CD4-positive, alpha-beta T cell treated with Interferon alpha-2 for 1 hour (primary cell): ENCODE results near the gene GAREM1.
"Not testable (repeated sequence)": the region's sequence is repeated elsewhere in the genome, so short reads cannot be mapped to it uniquely, and the experiment has no call there.

Experiments
- DNase-seq, 2 donors: peaks; one replicate each; pipeline ENCODE4 v3.0.0-alpha.2; 2020 to 2022

The GAREM1 gene

DNA sequence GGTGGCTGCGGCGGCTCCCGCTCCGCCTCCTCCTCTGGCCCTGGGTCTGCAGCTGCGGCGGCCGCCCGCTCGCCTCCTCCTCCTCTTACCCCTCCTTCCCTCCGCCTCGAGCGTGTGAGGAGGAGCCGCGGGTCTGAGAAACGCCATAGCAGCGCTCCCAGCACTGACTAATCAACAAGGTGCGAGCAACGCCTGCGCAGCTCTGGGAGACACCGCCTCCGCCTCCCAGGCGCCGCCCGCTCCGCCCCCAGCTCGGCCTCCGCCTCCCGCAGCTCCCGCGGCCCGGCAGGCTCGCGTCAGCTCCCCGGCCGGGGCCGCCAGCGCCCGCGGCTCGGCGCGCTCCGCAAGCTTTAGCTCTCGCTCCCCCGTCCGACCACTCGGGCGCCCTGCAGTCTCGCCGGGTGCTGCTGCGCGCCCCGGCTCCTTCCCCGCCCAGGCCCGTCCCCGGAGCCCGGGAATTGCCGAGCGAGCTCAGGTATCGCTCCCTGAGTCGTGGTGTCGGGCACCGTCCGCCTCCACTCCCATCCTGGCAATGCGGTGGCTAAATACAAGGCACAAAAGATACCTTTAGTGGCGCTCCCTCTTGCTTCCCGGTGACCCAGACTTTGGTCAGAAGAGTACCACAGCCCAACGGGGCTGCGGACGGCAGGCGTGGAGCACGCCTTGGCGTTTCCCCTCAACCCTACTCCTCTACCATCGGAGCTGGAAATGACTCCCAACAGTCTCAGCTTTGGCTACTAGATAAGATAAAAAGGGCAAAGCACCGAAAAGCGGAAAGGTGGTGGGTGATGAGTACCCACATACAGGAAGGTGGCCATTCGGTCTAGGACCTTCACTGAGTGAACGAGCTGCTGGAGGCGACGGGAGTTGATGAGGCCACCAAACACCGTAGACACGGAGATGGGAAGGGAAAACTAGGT is at the start of gene GAREM1:
TSS of gene GAREM1 (minus strand) at position 169 of the 920 bp plus-strand sequence. CDS start 454 bp downstream, outside the sequence.
- DNase-seq: peak; percentile 78 to 80

DNA sequence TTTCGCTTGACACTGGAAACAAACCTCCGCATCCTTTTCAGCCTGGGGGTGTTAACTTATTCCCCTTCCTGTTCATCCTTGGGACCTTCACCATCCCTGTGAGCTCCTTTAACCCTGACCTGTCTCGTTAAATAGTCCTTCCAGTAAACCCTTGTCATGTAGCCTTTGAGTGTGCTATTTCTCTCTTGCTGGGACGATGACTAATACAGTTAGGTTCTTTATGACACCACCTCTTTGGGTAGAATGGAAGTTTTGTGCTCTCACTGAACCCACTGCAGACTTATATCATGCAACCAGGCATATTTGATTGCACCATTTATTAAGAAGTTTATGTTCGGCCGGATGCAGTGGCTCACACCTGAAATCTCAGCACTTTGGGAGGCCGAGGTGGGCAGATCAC is 40.5 kb upstream of the GAREM1 start:
- no peak for DNase-seq

DNA sequence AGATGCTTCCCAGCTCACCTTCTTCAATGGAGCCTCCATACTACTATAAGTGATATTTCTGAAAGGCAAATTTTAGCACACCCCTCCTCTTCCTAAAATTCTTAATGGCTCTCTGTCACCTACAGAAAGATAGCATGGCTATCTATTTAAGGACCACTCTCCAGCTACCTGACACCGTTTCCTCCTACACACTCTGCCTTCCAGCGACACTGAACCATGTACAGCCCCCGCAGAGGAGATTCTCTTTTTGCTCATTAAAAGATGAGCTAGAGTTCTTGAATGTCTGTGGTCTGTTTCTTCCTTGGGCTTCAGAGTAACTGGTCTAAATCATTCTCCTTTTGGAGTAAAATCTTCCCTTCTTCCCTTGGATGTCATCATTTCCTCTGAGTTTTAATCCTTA is 38.4 kb upstream of the GAREM1 start:
- DNase-seq: no peak

DNA sequence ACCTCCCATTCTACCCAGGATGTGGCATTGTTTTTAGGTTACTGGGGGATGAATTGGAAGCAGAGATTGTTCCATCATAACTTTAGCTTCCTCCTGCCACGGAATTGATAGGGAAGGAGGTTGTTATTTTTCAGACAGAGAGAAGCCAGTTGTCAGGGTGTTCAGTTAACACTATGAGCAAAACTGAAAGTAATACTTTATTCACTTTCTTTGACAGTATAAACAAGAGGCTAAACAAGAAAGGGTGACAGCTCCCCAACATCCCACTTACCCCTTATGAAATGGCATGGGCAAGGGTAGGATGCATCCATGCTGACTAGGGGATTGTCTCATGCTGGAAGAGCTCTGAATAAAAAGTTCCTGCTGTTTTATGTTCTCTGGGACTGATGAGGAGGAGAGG is 36.4 kb upstream of the GAREM1 start:
- DNase-seq: no peak

DNA sequence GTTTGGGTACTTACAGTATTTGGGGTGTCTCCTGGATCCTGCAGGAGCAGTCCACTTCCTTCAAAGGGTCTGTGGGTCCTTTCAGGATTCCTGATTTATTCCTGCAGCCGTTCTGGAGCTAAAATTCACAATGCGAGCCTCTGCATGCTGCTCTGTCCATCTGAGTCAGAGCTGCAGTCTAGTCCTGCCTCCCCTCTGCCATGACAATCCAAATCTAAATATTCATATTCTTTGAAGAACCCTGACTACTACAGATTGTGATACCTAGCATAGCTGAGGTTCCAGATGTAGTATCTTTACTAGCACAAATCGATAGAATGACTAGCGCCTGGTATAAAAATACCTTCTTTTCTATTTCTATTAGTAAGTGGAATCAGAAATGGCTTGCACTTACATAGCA is 31.3 kb upstream of the GAREM1 start:
- no peak for DNase-seq

DNA sequence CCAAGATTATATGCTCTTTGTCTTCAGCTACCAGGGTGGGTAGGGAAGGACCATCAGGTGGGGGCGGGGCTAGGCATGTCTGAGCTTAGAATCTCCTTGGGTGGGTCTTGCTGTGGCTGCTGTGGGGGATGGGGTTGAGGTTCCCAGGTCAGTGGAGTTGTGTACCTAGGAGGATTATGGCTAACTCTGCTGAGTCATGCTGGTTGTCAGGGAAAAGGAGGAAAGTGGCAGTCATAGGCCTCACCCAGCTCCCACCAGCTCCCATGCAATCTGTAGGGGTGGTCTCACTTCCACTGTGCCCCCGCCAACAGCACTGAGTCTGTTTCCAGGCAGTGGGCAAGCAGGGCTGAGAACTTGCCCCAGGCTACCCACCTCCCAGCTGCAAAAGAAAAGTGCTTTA is 30.6 kb upstream of the GAREM1 start:
- not testable (repeated sequence) for DNase-seq

DNA sequence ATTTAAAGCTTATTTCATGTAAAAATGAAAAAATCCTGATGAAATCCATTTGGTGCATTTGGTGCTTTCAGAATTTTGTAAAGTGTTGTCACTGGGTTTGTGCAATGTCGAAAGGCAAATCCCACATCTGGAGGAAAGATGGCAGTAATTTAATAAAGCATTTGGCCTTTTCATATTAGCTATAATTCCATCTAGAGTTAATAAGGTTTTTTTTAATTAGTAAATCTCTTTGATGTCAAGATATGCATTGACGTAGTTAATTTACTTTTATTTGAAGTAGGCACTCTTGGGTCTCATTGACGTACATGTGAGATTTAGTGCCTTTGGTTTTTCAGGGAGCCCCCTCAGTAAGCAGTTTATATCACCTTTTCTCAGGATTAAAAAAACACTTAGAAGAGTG is 12.3 kb upstream of the GAREM1 start:
- DNase-seq: no peak

DNA sequence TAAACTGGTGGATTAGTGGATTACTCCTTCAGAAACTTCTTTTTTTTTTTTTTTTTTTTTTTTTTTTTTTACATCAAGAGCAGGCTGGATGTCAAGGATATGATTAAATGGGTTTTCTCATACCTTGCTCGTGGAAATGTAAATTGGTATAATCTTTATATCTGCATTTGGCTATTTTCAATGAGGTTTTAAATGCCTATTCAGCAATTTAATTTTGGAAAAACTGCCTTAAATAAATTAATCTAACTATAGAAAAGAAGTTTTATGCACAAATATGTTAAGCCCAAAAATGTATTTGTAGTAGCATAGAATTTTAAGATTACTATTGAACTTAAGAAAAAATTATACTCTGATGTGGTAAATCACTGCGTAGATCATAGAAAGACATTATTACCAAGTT is 11.4 kb upstream of the GAREM1 start:
- no peak for DNase-seq

DNA sequence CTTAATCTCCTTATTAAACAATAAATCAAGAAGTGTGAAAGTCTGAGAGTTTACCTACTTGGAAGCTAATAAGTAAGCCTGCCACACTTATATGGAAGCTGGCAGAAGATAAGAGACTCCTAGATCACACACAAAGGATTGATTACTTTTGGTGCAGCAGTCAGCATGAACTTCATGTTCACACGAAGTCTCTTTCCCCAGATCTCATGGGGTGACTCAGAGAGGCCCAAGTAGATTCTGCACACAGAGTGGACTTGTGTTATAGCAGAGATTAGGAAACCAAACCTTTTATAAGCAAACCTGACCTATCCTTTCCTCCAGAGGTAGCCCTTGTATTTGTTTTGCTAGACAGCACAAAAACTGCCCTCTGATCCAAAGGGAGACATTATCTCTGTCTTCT is 9.9 kb upstream of the GAREM1 start:
- DNase-seq: no peak

DNA sequence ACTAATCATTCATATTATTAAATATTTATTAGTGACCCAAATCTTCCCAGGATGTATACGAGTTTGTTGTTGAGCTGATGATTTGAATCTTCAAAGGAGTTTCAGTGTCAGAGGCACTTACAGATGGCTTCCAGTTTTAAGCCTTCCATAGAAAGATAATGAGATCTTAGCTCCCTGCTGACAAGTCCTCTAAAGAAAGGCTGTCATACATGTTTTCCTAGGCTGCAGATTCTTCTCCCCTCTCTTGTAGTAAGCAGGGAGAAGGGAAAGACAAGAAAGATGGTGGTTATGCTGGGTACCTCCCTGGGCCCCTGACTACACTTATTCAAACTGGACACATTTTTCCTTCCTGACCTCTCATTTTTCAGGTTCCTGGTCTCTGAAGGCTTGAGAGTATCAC is 8.1 kb upstream of the GAREM1 start:
- no peak for DNase-seq

DNA sequence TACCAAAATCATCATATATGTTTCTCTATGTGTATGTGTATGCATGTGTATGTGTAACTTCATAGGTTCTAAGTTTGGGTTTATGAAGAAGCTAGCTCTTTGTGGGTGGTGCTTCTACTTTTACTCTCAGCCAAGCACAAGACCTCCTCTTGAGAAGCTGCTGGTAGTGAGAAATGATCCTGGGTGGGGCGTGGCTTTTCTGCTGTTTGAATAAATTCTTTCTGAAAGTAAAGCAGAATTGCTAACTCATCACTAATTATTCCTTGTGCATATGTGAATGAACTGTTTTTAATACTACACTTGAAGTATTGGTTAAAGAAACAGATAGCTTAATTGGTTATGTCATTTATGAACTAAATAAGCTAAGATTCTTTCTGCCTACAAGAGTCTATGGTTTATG is 7.6 kb upstream of the GAREM1 start:
- no peak for DNase-seq

DNA sequence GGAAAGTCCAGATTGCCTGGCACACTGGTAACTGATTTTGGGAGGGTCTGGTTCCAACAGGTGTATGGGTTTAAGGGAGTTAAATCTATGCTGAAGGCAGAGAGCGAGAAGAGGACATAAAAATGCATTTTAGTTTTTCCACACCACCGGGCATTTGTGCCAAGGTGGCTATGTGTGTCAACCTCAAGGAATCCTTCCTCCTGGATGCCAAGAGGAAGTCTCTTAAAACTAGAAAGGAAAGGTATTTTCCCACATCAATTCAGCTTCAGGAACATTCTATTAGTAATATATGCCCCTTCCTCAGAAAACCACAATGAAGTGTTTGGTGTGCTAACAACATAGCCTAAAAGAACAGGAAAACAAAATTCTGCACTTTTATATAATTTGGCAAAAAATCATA is 5.4 kb upstream of the GAREM1 start:
- no peak for DNase-seq

DNA sequence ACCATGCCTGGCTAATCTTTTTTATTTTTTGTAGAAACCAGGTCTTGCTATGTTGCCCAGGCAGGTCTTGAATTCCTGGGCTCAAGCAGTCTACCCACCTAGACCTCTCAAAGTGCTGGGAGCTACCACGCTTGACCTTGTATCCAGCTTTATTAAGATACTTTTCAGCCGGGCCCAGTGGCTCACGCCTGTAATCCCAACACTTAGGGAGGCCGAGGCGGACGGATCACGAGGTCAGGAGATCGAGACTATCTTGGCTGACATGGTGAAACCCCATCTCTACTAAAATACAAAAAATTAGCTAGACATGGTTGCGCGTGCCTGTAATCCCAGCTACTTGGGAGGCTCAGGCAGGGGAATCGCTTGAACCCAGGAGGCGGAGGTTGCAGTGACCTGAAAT is 4.4 kb upstream of the GAREM1 start:
- not testable (repeated sequence) for DNase-seq

DNA sequence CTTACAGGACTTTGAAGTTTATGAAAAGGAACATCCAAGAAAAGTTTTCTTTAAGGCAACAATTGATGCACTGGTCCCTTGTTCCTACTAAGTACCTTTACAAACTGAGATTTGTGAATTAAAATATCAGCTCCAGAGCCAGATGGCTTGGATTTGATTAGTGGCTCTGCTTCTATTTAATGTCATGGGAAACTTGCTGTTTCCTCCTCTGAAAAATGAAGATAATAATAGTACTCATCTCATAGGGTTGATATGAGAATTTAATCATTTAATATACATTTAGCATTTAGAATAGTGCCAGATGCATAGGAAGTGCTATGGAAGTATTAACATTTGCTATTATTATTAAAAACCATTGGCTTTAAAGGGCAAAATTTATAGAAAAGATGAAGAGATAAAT is 2.6 kb upstream of the GAREM1 start:
- no peak for DNase-seq

DNA sequence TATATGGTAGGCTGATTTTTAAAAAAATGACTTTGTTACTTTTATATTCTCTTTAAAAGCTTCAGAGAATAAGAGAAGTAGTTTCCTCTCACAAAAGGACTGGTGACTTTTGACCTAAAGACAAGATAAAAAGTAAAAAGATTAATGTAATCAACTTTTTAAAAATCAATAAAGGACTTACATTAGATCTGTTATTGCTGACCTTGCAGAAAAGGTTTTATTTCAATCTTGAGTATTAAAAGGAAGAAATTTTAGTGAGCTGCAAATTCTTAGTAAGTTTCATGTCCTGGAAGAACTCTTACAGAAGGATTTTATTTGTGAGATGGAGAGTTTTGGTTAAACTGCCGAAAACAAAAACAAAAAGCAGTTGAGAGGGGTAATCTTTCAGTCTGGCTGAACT is 2.2 kb upstream of the GAREM1 start:
- no peak for DNase-seq

DNA sequence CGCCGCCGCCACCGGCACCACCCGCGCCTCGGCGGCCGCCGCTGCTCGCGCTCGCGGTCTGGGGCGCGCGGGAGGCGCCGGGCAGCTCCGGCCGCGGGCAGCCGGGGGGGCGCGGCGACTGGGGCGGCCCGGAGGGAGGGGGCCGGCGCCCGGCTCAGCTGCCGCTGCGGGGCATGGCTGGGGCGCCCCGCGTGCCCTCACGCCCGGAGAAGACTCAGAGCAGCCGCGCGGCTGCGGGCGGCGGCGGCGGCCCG is 295 bp downstream of the GAREM1 start:
- no peak for DNase-seq

DNA sequence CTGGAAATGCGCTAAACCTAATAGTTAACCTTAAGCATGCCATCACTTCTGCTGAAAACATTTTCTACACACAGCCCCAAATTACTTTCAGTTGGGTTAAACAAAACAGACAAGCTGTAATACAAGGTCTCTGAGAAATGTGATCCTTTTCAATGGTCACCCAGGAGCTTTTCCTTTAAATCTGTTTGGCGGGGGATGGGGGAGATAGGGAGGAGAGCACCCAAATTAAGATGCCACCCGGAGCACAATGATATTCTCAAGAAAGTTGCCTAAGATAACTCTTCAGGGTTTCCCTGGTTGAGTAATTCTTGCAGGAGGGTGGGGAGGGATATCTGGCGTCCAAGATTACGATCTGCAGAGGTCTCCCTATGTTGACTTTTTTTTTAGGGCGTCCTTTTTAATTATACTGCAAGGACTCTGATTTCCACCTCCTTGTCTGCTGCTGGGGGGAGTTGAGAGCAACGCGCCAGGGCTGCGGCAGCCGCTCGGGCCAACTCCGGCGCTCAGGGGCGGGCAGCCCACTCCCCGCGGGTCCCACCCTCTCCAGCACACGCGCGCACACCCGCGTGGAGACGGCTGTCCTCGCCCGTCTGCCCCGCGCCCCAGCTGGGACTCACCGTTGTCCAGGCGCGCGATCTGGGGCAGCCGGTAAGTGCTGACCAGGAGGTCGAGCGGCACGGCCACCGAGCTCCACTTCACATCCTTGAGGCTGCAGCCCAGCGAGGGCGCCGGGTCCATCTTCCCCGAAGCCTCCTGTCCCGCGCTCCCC is 807 bp downstream of the GAREM1 start:
- DNase-seq: no peak

DNA sequence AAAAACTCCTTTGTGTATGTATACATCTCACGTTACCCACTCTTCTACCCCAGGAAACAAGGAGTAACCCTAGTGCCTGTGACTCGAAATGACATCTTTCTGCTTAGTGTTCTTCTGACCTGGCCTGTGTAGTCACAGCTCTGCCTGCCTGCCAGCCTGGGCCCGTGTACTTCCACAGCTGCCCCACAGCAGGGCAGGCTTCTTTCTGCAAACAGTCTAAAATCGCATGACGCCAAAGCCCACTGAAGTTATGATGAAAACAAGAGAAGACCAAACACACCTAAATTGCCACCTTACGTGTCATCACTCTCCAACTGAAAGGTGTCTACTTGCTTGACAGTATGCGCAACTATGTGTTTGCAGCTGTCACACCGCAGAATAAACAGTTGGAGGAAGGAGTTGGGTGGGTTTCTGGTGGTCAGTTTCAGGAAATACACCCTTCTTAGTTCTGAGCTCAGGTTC is 1.5 kb downstream of the GAREM1 start:
- peak in 1 of 2 donors; percentile 6 for DNase-seq

DNA sequence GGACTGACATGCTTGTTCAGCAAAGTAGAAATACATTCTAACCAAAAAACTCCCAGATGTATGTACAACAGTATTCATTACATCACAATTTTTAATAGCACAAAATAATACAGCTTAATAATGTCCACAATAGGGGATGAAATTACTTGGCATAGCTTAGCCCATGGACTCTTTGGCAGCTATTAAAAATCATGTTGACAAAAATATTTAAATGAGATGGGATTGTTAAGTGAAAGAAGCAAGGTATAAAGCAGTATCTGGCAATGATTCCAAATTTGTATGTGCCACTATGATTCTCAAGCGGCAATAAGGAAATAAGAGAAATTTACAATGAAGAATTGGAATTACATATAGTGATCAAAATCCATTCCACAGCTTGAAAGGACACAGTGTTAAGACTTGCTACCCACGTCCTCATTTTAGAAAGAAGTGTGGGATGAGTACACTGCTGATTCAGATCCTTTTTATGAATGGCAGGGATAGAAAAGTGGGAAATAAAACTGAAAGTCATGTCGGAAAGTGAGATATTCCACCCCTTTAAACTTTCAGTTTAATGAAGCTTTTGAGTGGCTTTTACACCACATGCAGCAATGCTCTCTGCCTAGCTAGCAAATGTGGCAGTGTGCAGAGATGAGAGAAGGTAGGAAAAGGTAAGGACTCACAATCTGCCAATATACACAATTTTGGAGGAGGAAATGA is 2.4 kb downstream of the GAREM1 start:
- DNase-seq: no peak

DNA sequence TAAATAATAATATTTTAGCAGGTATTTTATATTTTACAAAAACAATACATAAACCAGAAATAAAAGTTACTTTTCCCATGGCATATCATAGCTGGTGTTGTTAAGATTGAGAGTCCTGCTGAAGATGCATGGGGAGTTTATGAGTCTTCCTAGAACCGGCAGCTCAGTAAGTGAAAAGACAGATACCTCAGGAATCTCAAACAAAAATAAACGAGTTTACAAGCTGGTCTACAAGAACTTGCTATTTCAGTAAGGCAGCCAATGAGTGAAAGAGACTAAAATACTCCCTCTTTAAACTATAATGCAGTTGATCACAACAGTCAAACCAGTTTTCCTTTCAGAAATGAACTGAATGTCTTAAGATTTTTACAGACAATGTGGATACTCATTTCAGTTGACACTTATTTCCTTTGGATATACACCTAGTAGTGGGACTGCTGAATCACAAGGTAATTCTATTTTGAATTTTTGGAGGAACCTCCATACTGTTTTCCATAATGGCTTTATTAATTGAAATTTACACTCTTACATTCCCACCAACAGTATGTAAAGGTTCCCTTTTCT is 8.9 kb downstream of the GAREM1 start:
- no peak for DNase-seq

DNA sequence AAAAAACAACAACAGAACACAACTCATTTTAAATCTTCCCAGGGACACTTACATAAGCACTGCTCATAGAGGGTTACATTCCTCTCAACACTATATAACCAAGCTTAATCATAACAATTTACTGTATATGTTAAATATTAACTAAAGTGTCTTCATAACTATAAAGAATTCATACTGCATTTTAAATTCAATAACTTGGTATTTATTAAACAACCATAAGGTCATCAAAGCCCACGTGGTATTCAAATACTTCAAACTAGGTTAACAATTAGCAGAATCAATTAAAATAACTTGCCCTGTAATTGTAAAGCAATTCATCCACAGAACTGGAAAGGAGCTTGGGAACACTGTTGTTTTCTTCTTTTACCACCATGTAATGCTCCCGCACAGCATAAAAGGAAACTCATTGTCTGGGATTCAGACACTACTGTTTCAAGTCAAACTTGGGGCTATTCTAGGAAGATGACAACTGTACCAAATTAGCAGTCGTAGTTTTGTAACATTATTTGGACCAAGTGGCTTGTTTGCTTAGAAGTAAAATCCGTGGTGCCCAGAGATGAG is 10.4 kb downstream of the GAREM1 start:
- DNase-seq: no peak

DNA sequence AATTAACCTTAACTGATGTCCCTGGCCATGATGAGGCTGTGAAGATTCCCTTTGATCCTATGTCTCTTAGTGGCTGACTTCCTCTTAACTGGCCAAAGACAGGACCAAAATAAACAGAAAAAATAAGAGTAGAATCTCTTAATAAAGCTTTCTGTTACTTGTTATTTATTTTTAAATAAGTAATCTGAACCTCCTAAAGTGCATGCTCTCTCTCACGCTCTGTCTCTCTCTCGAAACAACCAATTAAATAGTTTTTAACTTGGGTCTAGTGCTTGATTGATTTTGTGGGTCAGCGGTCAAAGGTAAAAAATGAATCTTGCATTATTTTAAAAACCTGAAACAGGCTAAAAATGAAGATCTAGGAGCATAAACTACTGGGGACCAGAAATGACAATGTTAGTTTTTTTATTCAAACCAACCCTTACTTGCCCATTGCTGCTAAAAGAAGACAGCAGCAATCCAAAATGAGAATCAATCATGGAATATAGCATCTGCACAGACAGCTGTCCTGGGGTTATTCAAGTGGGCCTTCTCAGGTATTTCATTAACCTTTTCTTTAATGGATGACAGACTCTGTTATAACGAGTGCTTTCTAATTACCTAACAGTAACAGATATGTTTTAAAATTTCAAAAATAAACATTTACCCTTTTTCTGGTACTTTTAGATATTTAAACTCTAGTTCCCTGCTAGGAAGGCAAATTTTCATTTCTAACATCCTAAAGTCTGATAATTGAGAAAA is 11.2 kb downstream of the GAREM1 start:
- no peak for DNase-seq
